HG03095 (cell line): ENCODE results near the gene PRKCI.
"Not testable (repeated sequence)": the region's sequence is repeated elsewhere in the genome, so short reads cannot be mapped to it uniquely, and the experiment has no call there.

Source experiments
- ATAC-seq: cut with Tn5 transposase; IDR thresholded peaks from one replicate; pipeline ENCODE4 v1.9.1; 2021; ENCODE audit warnings: moderate library complexity; ENCODE audit not compliant: unreplicated experiment

PRKCI gene

DNA sequence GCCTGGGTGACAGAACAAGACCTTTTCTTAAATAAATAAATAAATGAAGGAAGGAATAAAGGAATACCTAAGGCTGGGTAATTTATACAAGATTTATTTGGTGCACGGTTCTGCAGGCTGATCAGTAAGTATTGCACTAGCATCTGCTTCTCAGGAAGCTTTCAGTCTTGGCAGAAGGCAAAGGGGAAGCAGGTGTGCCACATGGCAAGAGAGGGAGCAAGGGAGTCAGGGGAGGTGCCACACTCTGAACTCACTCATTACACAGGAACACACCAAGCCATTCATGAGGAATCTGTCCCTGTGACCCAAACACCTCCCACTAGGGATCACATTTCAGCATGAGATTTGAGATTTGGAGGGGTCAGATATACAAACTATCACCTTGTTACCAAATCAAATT lies 56.4 kb downstream of the PRKCI start:
- ATAC-seq: no peak

DNA sequence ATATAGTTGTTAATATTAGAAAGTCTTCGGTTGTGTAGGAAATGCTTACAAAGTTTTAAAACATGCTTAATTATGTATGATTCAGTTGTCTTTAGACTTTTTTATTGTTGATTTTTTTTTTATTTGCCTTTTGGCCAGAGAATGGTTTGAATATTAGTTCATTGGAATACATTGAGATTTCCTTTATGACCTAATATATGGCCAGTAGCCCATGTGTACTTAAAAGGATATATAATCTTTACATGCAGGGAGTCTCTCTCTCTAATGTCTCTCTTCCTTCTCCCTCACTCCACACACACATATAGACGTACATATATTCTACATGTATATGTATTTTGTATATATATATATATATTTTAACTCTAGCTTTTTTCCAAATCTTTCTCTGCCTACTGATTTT lies 68.0 kb downstream of the PRKCI start:
- no peak for ATAC-seq

DNA sequence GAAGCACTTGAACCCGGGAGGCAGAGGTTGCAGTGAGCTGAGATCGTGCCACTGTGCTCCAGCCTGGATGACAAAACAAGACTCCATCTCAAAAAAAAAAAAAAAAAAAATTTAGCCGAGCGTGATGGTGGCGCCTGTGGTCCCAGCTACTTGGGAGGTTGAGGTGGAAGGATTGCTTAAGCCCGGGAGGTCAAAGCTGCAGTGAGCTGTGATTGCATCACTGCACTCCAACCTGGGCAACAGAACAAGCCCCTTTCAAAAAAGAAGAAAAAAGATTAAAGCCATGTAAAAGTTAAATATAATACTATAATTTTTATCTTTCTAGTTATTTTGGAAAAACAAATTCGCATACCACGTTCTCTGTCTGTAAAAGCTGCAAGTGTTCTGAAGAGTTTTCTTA lies 73.4 kb downstream of the PRKCI start:
- no peak for ATAC-seq

DNA sequence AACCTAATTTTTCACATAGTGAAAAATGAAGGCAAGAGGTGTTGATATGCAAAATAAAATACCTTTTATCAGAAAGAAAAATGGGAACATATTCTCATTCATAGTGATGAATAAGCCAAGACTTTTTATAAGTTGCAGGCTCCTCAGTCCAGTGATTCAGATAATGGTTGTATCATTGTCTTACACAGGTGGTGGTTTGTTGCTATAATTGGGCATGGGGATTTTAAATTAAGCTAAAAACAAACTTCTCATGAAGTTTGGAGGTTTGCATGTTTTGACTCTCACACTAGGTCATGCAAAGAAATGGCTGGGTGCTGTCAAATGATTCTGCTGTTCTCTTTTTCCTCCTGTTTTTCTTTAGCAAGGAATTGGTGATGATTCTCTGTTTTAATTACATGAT lies 74.5 kb downstream of the PRKCI start:
- no peak for ATAC-seq

DNA sequence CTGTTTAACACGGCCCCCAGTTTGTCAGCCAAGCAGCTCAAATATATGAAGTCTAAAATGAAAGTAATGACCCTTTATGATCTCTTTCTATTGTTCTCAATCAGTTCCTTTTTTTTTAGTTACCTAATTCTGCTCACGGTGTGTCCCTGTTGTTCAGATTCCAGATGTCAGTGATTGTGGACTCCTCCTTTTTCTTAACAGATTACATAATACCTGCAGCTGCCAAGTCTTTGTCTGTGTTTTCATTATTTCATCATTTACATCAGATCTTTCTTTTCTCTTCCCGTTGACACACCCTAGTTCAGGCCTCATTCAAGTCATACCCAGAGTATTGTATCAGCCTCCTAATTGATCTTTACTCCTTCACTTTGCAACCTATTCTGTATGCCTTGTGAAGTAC lies 79.2 kb downstream of the PRKCI start:
- no peak for ATAC-seq

DNA sequence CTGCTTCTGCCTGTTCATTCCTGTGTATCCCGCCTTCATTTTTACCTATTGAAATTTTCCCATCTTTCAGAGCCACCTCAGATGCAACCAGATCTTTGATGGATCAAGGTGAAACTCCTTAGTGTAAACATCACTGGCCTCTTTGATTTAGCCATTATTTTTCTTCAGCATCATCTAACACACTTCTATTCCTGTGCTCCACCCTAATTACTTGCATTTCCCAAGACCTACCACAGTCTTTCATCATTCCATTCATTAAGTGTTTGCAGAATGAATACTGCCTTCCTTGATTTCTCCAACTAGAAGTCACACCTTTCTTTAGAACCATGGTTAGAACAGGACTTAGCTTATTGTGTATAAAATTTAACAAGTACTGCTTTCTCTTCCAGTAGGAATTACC lies 79.8 kb downstream of the PRKCI start:
- no peak for ATAC-seq

DNA sequence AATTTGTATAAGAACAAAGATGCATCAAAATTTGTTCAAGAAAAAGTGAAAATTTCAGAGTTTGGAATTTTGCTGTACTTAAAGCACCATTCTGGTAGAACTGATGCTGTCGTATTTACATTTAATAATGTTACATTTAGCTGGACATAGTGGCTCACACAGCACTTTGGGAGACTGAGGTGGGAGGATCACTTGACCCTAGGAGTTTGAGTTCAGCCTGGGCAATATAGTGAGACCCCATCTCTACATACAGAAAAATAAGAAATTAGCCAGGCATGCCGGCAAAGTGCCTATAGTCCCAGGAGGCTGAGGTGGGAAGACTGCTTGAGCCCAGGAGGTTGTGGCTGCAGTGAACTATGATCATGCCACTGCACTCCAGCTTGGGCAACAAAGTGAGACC lies 83.8 kb downstream of the PRKCI start:
- ATAC-seq: no peak

DNA sequence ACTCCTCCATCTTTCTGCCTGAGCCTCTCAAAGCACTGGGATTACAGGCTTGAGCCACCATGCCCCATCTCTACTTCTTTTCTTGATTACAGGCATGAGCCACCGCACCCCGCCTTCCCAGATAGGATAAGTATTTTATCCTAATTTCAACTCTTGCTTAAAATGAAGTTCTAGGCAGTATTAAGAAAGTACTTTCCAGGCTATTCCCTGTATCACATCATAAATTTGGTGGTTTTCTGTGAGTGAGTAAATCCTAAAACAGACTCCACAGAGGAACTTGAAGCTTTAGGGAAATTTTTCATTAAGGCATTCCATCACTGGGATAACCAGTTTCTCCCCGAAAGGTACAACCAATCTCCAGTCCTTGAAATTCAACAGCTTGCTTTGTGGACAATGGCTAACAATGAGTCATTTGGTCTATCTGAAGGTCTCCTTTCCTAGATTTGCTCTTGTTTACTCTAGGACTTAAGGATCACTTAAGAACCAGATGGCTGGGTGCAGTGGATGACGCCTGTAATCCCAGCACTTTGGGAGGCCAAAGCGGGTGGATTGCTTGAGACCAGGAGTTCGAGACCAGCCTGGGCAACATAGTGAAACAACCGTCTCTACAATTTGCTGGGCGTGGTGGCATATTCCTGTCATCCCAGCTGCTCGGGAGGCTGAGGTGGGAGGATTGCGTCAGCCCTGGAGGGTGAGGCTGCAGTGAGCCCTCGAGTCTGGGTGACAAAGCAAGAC lies 85.6 kb downstream of the PRKCI start:
- ATAC-seq: no peak

DNA sequence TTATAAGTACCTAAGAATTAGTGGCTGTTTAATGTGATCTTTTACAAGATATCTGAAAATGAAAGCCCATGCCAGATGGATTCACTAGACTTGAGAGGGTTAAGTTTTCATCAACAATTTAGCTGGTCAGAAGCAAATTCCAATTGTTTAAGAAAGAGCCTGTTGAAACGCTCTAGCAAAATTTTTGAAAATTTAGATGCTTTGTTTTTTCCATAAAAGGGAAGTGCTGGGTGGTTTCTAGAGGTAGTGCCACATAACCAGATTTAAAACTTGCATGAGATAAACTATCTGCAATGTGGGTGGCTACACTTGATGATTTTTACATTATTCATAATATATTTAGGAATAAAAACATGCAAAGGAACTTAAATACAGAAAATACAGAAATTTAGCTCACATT lies 86.8 kb downstream of the PRKCI start:
- no peak for ATAC-seq

DNA sequence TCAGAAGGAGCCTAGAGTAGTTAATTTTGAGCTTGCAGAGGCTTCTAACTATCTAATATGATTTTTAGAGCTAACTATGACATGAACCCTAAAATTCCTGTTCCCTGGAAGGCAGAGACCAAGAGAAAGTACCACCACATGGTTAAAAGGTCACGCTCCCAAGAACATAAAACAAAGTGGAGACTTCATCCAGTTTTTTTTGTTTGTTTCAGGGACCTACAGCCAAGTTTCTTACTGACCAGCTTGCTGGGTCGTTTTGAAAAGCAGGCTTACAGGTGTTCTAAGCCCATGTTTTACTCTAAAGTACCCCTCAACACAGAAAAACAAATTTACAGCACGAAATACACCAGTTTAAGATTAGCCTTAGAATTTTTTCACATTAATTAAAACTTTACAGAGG lies 95.7 kb downstream of the PRKCI start:
- no peak for ATAC-seq

DNA sequence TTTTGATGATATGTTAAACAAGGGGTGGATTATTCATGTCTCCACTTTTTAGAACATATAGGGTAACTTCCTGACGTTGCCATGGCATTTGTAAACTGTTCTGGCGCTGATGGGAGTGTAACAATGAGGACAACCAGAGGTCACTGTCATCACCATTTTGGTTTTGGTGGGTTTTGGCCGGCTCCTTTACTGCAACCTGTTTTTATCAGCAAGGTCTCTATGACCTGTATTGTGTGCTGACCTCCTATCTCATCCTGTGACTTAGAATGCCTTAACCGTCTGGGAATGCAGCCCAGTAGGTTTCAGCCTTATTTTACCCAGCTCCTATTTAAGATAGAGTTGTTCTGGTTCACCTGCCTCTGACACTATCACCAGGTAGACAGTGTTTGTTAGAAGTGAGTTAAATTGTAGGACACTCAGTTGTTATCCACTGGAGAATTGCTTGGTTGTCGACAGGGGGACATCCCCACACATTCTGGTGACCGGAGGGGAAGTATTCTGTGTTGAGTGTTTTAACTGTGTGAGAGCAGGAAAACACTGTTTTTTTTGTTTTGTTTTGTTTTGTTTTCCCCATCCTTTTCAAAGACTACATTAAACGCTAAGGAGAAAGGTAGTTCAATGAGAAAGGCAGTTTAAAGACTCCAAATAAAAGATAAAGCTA lies 98.4 kb downstream of the PRKCI start:
- no peak for ATAC-seq

DNA sequence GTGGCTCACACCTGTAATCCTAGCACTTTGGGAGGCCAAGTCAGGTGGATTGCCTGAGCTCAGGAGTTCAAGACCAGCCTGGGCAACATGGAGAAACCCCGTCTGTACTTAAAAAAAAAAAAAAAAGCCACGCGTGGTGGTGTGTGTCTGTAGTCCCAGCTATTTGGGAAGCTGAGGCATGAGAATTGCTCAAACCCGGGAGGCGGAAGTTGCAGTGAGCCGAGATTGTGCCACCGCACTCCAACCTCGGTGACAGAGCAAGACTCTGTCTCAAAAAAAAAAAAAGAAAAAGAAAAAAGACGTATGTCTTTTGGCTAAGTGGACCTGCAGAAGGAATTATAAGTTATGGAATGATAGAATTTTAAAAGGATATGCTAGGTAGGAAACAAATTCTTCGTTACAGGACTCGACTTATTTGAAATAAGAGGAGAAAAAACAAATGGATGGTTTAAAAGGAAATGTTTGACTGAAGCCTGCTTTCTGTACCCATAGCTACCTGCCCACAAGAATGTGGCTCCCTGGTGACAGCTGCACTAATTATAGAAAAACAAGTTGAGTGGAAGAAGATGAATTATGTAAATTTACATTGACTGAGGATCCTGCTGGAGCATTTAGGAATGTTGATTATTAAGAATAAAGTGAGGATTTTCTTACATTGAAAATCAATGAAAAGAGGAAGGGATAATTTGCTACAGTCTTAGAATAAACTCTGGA lies 99.3 kb downstream of the PRKCI start:
- ATAC-seq: no peak

DNA sequence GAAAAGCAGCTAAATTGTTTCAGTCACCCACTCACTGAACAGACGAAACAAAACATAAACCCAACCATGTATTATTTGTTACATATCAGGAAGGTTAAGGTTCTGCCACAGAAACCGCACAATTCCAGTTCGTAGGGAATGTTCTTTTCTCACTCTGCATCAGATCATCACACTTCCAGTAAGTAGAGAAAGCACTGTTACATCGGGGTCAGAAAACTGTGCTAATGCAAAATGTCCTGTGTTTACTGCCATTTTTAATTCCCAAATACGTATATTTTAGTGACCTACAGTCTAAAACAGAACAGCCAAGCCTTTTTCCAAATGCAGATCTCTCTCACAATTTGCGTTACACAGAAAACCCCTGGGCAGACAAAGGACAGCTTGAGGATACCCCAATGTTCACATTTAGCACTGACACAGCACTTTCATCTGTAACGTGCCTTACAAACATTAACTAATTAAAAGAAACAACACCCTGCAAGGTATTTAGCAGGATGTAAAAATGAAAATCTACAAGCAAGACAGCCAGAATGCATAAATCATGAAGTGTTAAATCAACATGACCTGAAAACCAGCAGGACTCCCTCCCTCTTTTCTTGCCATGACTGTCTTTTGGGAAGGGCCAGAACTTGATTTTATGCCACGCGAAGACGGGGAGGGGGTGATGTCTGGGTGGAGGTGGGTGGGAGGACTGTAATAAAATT lies 100.5 kb downstream of the PRKCI start:
- no peak for ATAC-seq

DNA sequence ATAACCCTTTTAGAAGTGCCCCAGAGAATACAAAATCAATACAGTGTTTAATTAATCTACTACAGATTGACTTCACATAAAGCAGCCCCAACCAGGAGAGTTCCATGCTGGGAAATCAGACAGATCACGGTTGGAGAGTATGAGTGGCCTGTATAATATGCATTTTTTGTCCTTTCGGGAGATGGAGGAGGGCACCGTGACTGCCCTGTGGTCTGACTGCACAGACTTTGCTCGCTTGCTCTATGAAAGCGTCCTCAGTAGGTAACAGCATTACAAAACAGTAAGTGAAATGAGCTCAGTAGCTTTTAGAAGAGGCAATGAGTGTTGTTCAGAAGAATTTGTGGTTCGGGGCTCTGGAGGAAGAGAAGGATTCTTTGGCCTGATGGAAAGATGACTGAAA lies 101.1 kb downstream of the PRKCI start:
- no peak for ATAC-seq

DNA sequence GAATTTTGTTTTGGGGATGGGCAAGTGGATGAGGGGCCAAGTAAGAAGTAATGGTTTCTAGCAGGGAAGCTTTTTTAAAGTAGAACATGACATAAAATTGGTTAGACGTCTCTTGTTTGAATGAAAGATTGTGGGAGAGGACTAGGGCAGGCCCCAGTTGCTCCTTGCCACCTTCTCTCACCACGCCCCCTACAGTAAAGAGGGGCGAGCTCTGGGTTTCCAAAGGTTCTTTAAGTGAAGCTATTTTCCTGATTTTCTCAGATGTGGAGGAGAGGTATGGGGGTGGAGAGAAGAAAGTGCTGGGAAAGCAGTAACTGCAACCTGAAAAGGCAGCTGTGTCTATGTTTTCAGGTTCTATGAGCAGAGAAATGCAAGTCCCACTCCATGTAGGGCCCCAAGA lies 102.7 kb downstream of the PRKCI start:
- ATAC-seq: no peak

DNA sequence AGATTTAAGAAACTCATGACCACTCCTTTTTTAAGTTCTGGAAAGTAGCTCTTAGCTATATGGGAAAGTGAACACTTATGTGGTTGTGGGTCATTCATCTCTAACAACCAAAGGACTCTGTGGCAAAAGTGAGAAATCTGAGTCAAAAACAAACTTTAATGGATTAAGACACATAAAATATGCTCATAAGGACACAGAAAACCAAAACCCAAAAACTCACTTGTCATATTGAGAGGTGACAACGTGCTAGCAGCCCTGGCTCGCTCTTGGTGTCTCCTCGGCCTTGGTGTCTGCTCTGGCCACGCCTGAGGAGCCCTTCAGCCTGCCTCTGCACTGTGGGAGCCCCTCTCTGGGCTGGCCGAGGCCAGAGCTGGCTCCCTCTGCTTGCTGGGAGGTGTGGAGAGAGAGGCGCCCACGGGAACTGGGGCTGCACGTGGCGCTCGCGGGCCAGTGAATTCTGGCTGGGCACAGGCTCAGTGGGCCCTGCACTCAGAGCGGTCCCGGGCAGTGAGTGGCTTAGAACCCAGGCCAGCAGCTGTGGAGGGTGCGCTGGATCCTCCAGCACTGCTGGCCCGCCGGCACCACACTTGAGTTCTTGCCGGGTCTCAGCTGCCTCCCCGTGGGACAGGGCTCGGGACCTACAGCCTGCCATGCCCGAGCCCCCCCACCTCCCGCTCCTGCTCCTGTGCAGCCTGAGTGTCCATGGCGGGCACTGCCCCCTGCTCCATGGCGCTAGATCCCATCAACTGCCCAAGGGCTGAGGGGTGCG lies 105.0 kb downstream of the PRKCI start:
- ATAC-seq: no peak

DNA sequence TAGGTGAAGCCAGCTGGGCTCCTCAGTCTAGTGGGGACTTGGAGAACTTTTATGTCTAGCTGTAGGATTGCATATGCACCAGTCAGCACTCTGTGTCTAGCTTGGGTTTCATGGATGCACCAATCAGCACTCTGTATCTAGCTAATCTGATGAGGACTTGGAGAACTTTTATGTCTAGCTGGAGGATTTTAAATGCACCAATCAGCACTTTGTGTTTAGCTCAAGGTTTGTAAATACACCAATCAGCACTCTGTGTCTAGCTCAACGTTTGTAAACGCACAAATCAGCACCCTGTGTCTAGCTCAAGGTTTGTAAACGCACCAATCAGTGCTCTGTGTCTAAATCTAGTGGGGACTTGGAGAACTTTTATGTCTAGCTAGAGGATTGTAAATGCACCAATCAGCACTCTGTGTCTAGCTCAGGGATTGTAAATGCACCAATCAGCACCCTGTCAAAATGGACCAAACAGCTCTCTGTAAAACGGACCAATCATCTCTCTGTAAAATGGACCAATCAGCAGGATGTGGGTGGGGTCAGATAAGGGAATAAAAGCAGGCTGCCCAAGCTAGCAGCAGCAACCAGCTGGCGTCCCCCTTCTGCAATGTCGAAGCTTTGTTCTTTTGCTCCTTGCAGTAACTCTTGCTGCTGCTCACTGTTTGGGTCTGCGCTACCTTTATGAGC lies 105.8 kb downstream of the PRKCI start:
- not testable (repeated sequence) for ATAC-seq

DNA sequence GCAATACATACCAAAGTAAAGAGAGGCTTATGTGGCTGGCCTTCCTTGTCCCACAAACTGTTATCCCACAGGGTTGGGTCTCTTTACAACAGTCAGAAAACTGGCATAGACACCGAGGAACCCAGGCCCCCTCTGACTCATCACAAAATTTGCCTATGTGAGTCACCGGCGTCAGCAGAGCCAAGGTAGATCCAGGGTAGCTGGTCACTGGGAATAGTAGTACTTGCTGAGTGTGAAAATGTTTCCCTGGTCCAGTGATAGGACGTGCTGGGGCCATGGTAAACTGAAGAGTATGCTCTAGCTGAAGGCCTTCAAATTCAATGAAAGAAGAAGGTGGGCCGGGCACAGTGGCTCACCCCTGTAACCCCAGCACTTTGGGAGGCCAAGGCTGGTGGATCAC lies 108.1 kb downstream of the PRKCI start:
- no peak for ATAC-seq

DNA sequence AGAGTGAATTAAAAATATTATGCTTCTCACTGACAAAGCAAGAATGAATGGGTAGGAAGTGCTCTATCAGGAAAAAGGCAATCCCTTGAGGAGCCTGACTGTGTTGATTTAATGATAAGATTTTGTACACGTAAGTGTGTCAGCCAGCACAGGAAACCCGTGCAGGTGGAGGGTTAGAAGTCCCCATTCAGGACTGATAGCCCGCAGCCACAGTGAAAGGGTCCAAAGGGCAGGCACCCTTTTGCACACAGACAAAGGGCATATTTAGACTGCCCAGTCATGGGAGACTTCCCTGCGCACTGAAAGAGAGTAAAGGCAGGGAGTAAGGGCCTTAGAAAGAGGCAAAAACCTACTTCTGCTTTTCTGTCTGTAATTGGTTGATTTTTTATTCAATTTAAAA lies 108.9 kb downstream of the PRKCI start:
- ATAC-seq: no peak

DNA sequence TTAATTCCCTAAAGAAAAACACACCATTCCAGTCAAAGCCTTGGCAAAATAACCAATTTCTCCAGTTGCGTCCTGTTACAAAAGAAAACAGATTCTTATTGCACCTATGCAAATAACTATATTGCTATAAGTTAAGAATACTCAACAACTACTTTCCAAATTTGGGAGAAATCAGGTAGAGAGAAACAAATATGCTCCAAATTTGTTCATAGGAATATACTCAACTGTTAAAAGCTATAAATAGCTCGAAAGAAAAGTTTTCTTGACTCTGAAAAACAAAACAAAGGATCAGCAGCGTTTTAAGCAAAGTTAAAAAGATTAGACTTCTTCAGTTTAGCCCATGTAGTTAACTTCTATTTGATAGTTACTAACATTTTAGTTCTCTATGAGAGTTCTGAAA lies 115.2 kb downstream of the PRKCI start:
- no peak for ATAC-seq
